ENCODE data around the gene ERN1.
"Not testable (repeated sequence)": the region's sequence is repeated elsewhere in the genome, so short reads cannot be mapped to it uniquely, and the experiment has no call there.

ERN1 gene

DNA sequence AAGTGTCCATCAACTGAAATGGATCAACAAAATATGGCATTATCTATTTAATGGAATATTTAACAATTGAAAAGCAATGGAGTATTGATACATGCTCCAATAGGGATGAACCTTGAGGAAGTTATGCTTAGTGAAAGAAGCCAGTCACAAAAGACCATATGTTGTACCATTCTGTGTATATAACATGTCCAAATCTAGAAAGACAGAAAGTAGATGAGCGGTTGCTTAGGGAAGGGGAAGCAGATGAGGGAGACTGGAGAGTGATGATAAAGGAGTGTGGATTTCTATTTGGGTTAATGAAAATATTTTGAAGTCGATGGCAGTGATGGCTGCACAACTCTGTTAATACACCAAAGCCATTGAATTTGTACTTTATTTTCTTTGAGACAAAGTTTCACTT, 8.5 kb upstream of the ERN1 start:
- DNase-seq (ENCODE audit: low read depth in 4 of 4, low spot score in 1 of 4): no peak

- no peak for DNase-seq (ENCODE audit: low read depth in 4 of 4, low spot score in 1 of 4)
These were observed 5.1 kb upstream of the ERN1 start for GRCh38 chr17:64135000-64135399.

DNA sequence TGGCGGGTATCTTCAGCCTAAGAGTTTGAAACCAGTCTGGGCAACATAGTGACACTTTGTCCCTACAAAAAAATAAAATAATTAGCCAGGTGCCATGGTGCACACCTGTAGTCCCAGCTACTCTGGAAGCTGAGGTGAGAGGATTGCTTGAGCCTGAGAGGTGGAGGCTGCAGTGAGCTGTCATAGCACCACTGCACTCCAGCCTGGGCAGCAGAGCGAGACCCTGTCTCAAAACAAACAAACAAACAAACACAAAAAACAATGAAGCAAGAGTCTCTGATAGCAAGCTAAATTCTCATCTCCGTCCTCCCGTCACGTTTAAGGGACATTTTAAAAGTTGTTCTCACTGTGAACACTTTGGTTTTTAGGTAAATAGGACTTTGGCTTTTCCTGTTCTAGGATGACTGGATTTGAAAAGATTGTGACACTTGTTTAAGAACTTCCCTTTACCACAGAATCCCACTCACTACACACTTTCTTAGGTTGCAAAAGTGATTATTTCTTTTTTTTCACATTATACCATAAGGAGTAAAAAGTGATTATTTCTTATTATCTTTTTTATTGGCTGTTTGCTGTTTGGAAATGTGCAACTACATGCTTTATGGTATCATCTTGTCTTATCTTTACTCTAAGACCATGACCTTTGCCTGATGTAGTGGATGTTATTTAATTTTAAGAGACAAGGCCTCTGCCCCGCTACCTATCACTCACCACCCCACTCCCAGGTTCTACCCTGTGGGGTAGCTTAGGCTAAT, 4.4 kb upstream of the ERN1 start:
- no peak for DNase-seq (ENCODE audit: low read depth in 4 of 4, low spot score in 1 of 4)

DNA sequence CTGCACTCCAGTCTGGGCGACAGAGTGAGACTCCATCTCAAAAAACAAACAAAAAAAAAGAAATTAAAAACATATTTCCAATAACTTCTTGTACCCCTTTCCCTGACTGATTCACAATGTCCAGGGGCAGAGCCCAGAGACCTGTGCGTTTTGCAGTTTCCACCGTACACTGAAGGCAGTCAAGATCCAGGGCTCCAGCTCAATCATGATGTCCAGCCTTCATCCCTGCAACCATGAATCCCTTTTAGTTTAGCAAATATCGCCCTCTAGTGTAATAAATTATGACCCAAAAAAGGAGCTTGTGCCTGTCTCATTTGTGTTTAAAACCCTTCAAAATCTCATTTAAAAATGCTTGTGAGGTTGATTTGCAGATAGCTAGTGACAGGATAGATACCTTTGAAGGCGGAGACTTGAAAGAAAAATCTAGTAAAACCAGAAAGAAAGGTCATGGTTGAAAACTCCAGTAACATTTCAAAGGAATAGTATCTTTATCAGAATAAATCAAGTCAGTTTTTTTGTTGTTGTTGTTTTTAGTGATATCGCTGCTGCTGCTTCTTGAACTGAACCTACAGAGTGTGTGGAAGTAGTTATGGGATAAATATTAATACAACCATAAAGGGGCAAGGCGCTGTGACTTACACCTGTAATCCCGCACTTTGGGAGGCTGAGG, 3.7 kb upstream of the ERN1 start:
- DNase-seq (ENCODE audit: low read depth in 4 of 4, low spot score in 1 of 4): no peak

DNA sequence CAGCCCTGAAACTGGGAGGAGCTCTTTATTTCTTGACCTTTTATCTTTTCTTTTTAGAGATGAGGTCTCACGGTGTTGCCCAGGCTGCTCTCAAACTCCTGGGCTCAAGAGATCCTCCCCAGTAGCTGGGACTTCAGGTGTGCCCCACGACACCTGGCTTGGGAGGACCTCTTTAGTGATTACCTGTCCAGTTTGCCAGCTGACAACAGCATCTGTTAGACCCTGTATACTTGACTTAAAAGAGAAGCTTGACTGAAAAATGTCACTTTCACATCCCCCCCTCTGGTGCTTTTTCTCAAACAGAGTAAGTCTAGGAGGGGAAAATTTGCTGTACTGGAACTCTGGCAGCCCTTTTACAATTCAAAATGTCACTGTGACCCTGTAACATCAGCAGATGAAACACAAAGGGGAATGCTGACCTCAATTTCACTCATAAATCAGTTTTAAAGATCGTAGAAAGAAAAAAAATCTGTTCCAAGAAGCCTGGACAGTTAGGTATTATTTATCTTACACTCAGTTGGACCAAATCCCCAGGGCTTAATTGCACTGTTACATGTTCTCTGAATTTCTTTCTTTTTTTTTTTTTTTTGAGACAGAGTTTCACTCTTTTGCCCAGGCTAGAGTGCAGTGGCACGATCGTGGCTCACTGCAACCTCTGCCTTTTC, 1.8 kb upstream of the ERN1 start:
- no peak for DNase-seq (ENCODE audit: low read depth in 4 of 4, low spot score in 1 of 4)

GRCh38 chr17:64130559-64131001, 636 bp upstream of the ERN1 start:
- DNase-seq (ENCODE audit: low read depth in 4 of 4, low spot score in 1 of 4): peak; percentile 27 to 52 (median 36)

GRCh38 chr17:64129515-64129764, 504 bp downstream of the ERN1 start:
- DNase-seq (ENCODE audit: low read depth in 4 of 4, low spot score in 1 of 4): no peak

DNA sequence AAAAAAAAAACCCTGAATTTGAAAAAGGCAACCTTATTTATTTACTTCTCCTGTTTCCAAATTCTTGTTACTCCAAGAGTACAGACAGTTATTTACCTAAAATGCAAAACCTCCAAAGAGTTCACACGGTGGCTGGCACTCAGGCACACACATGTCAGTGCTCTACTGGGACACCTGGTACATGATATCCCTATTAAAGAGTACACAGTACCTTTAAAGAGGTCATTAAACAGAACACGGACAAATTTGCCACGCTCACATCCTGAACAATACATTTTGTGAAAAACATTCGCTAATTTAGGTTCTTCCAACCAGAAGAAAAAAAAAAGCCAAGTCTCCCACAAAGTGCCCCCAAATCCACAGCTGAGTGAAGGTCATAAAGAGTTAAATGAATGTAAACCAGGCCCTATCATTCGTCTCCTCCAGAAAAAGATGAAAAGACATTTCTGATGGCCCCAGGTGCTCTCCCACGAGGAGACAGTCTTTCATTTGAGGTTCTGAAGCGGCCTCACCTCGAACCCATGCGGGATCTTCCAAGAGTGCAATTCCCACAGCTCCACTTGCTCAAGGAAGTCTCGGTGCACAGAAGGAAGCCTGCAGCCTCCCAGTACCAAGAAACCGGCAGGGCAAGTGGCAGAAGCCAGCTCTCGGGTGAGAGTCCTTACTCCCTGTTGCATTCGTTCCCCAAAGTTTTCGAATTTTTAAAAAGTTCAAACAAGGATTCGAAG, 993 bp downstream of the ERN1 start:
- no peak for DNase-seq (ENCODE audit: low read depth in 4 of 4, low spot score in 1 of 4)

DNA sequence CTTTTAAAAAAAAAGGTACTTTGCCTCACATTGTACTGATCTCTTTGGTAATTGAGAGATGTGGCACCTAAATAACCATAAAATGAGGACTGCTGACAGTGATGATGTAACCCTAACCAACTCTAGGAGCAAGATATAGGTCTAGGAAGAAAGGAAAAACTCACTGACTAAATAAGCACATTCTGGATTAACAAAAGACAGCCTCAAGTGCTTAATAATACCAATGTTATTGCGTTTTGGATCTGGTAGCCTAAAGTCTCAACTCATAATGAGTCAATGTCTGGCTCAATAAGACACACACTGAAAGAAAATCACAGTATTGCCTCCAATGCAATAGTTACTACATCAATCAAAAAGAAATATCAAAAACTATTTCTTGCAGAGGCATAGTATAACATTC, 3.0 kb downstream of the ERN1 start:
- DNase-seq (ENCODE audit: low read depth in 4 of 4, low spot score in 1 of 4): no peak

DNA sequence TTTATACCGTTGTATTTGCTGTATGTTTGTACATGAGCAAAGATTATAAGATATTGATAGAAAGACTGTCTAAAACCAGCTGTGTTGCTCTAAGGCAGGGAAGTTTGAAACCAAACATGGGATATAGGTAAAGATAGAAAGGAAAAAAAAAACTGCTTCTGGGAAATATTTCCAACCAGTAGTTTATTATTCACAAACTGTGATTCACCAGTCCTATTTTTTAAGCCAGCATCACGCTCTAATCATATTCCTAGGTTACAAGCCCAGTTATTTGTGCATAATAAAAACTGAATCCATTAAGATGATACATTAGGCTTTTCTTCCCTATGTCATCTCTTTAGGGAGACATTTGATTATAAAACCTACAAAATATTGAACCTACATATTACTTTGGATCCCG, 4.0 kb downstream of the ERN1 start:
- DNase-seq (ENCODE audit: low read depth in 4 of 4, low spot score in 1 of 4): no peak

DNA sequence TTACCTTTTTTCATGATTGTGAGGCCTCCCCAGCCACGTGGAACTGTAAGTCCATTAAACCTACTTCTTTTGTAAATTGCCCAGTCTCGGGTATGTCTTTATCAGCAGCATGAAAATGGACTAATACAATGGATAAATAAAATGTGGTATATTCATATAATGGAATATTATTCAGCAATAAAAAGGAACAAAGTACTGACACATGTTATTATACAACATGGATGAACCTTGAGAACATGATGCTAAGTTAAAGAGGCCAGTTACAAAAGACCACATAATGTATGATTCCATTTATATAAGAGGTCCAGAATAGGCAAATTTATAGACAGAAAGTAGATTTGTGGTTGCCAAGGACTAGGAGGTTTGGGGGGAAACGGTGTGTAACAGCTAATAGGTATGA, 5.3 kb downstream of the ERN1 start:
- DNase-seq (ENCODE audit: low read depth in 4 of 4, low spot score in 1 of 4): no peak

DNA sequence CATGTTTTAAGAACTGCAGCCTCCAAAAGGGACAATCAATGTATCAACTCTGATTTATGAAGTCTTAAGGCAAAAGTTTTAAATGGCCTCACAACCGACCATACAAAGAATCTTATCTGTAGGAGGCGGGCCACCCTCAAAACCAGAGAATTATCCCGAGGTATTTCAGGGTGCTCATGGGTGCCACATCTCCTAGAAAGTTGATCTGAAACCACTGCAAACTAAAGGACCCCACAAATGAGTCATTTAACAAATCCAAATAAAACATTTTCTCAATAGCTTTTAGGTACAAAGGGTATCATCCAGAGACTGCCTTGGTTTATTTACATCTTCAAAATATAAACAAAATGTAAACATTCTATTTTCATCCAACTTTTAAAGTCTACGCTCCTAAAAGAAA, 6.8 kb downstream of the ERN1 start:
- no peak for DNase-seq (ENCODE audit: low read depth in 4 of 4, low spot score in 1 of 4)

GRCh38 chr17:64120972-64121786, 8.8 kb downstream of the ERN1 start:
- DNase-seq (ENCODE audit: low read depth in 4 of 4, low spot score in 1 of 4): not testable (repeated sequence)

DNA sequence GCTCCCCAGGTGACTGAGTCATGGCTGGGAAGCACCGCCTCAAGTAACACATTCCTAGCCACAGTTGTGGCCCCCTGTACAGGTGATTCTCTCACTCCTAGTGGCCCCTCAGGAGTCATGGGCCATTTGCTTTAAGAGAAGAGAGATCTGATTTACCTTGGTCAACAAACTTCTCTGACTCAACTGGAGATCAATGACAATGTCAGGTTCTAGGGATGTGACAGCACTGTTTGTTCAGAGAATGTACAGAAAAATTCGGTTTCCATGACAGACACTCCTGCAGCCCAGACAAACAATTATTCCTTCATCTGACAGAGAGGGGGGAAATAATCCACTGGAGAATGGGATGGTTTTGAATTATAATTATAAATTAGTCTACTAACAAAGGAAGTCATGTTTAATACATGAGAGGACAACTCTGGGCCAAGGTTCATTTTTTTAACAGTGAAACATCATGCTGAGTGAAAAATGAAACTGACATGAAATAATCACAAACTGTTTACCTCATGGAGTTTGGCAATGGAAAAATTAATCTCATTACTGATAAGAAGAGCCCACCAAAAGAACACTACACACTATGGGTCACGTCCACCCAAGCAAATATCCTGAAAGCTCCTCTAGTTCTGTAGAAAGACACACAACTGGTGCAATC, 9.7 kb downstream of the ERN1 start:
- DNase-seq (ENCODE audit: low read depth in 4 of 4, low spot score in 1 of 4): no peak

- DNase-seq (ENCODE audit: low read depth in 4 of 4, low spot score in 1 of 4): no peak
These were observed 11.7 kb downstream of the ERN1 start for GRCh38 chr17:64117981-64118979.

DNA sequence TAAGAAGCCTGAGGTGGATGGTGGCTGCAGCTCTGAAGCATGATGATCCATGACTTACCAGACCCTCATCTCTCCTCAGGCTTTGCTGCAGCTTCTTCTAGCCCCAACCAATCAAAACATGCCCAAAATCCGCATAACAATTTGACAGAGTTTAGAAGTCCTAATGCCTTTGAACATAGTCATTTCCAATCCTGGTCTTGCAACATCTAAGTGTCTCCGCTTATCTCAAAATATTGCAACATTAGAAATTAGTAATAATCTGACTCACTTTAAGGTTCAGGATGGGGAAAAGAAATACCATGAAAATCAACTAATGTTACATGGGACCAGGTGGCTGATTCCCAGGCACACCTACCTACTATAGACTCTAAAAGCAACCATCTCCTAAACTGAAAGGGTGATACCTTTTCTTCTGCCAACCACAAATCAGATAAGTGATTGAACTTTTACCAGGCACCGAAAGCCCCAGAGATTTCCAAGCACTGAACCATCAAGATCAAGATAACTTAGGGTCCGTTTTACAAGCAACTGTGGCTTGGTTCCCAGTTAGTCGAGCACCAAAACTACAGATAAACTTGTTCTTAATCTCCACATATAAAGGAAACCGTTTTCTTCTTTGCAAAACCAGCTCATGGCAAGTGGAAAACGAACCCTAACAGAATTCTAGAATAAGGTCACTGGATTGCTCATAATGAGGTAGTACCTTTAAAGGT, 14.0 kb downstream of the ERN1 start:
- no peak for DNase-seq (ENCODE audit: low read depth in 4 of 4, low spot score in 1 of 4)

- no peak for DNase-seq (ENCODE audit: low read depth in 4 of 4, low spot score in 1 of 4)
These were observed 14.8 kb downstream of the ERN1 start for GRCh38 chr17:64115043-64115698.

DNA sequence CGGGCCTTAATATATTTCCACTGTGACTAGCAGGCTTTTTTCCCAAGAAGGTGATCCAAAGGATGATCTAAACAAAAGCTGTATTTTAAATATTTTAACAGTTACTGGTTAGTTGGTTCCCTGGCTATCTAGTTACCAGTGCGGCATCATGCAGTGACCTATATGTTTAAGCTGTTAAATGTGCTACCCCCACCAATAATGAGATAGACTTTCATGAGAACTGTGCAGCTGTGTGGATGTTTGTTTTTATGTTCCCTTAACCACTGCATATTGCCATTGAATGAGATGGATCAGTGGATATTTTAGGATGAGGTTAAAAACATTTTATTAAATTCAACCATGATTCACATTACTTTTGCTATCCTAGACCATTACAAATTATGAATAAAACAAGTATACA, 16.9 kb downstream of the ERN1 start:
- DNase-seq (ENCODE audit: low read depth in 4 of 4, low spot score in 1 of 4): no peak
